ENCODE results near the gene LCE1B.

Gene LCE1B, protein sequence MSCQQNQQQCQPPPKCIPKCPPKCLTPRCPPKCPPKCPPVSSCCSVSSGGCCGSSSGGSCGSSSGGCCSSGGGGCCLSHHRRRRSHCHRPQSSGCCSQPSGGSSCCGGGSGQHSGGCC

DNA sequence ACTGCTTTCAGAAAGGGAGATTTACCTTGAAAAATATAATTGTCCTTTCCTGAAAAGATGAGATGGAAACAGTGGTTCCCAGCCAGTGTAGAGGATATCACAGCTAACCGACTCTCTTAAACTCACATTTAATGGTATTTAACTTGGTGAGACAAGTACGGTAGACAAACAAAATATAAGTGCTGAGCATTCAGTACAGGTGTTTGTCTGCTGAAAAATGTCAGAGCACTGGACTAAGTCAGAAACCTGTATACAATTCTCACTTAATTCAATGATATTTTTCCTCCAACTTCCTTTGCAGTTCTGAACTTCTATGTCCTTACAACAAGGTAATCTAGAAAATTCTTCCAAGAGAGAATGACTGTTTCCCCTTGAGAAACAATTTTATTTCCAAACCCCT lies at the start of gene LCE1B:
Gene LCE1B (plus strand): TSS at position 301 of the 400 bp plus-strand sequence. CDS start 476 bp downstream, outside the sequence.
- no peak for DNase-seq

- DNase-seq: no peak
These were observed 42.8 kb upstream of the LCE1B start for GRCh38 chr1:152768847-152769533.

GRCh38 chr1:152770411-152770810 lies 41.4 kb upstream of the LCE1B start:
- DNase-seq: no peak

- DNase-seq: no peak
These were observed 36.9 kb upstream of the LCE1B start, which contains the start of gene LCE1F for GRCh38 chr1:152774875-152775274. LCE1F (plus strand) TSS chr1:152775140; CDS start chr1:152776372, 1,232 bp downstream.

- DNase-seq: no peak
These were observed 35.4 kb upstream of the LCE1B start for GRCh38 chr1:152776361-152776760.

- DNase-seq: no peak
These were observed 34.1 kb upstream of the LCE1B start for GRCh38 chr1:152777510-152778137.

GRCh38 chr1:152783095-152783494 lies 28.7 kb upstream of the LCE1B start:
- DNase-seq: no peak

GRCh38 chr1:152786077-152786476 lies 25.7 kb upstream of the LCE1B start, which contains the start of gene LCE1E:
LCE1E (plus strand) TSS chr1:152786257; CDS start chr1:152787300, 1,043 bp downstream.
- DNase-seq: no peak

DNA sequence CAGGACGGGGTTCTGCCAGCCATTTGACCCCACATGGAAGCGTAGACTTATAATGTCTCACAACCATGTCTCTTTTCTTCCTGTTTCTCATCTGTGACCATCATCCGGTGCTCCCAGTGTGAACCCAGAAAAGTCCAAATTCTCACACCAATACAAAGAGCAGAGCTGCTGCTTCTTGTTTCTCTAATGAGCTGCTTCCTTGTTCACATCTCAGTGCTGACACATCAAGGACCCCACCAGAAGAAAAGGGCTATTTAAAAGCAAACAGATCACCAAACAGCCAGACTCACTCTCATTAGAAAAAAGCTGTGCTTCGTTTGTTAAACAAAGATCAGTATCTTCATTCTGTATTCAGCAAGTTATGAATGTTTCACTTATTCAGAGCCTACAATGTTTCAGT lies 16.1 kb upstream of the LCE1B start:
- DNase-seq: no peak

GRCh38 chr1:152796421-152796820 lies 15.3 kb upstream of the LCE1B start, which contains the start of gene LCE1D:
LCE1D (plus strand) TSS chr1:152796721; CDS start chr1:152797795, 1,074 bp downstream.
- no peak for DNase-seq

GRCh38 chr1:152801333-152801732 lies 10.4 kb upstream of the LCE1B start:
- no peak for DNase-seq

DNA sequence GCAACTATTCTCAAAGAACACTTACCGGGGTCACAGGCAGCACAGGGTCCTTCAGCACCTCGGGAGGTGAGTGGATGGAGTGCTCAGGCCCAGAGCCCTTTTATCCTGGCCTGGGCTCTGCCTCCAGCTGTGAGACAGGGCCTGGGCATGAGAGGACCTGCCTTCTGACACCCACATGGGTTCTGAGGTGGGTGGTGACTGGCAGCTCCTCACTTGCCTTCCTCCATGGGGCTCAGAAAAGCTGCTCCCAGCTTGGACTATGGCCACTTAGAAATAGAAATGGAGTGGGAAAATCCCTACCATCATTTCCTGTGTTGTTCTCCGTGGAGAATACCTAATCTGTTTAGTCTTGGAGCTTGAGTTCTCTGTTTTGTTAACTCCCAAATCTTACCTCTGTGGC lies 5.2 kb upstream of the LCE1B start, which contains the start of gene LCE1C:
Gene LCE1C (minus strand): TSS at position 76 of the 400 bp plus-strand sequence. CDS start 1,173 bp downstream, outside the sequence.
- DNase-seq: no peak

DNA sequence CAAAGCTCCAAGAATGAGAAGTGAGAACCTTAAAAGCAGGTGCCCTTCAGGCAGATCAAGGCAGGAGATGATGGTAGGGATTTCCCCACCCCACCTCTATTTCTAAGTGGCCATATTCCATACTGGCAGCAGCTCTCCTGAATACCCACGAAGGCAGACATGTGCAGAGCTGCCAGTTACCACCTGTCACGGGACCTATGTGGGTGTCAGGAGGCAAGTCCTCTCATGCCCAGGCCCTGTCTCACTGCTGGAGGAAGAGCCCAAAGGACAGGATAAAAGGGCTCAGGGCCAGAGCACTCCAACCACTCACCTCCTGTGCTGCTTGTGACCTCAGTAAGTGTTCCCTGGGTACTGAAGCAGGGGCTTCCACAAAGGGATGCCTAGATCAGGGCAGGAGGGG lies 721 bp upstream of the LCE1B start:
- DNase-seq: no peak

GRCh38 chr1:152817309-152817708 lies 5.5 kb downstream of the LCE1B start:
- no peak for DNase-seq

DNA sequence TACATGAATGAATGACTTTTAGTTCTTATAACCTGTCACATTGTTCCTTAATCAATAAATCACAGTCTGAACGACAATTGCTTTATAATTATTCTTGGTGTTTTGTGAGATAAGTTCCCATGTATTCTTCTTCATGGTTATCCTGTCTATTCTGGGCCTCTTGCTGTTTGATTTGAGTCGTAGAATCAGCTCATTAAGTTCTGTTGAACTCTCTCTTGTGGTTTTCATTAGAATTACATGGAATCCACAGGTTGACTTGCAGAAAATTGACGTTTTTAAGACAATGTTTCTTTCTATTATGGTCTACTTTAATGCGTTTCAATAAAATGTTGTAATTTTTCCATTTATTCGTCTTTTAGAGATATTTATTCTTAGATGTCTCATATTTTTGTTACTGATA lies 11.5 kb downstream of the LCE1B start:
- DNase-seq: no peak

- DNase-seq: no peak
These were observed 13.2 kb downstream of the LCE1B start for GRCh38 chr1:152824964-152825363.

DNA sequence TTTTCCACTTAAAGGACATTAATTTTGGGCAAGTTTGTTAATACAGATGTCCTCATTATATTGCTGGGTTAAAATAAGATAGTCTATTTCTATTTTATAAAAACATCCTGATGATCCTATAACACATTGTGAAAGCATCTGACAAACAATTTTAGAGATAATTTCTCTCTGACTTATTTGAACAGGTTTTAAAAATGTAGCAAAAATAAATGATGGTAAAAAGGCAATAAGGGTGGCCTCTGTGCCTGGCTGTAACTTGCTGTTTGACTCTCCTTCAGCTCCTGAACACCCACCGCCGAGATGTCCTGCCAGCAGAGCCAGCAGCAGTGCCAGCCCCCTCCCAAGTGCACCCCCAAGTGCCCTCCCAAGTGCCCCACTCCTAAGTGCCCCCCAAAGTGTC lies 15.4 kb downstream of the LCE1B start, which contains the start of gene LCE1A:
Gene LCE1A (plus strand): TSS at position 301 of the 400 bp plus-strand sequence. CDS start 0 bp downstream, at position 301.
- DNase-seq: no peak

- DNase-seq: no peak
These were observed 25.1 kb downstream of the LCE1B start for GRCh38 chr1:152836870-152837269.

- no peak for DNase-seq
These were observed 30.8 kb downstream of the LCE1B start, which contains the start of gene LCE6A for GRCh38 chr1:152842556-152842955. LCE6A (plus strand) TSS chr1:152842856; CDS start chr1:152843521, 665 bp downstream.

DNA sequence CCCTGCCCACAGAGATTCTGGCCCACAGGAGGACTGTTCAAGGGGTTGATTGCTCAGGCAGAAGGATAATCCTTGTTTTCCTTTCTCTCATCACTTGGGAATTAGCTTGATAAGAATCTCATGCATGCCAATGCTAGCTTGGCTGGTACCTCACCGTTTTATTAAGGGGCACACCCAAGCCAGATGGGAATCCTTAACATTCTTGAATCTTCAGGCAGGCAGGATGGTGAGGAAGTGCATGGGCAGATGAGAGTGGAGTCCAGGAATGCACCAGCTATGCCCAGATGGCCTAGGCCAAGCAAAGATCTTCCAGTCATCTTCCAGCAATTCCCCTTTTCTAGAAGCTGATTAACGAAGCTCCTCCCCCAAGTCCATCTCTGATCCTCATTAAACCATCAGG lies 43.9 kb downstream of the LCE1B start:
- DNase-seq: no peak

DNA sequence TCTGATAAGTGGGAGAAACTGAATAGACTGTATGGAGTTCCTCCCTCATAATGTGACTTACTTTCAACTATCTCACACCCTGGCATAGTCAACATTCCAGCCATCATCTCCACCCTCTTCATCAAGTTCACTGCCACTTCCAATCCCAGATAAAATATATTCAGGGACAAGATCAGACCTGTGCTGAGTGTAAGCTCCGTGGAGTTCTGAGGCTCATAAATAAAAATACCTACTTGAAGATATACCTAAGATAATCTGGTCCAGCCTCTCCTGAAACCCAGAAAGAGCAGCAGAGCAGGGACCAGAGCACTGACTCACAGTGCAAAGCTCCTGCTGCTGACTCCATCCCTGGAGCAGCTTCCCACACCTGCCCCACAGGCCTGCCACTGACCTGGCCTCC lies 46.3 kb downstream of the LCE1B start:
- DNase-seq: no peak

GRCh38 chr1:152859696-152860095 lies 47.9 kb downstream of the LCE1B start, which contains the start of gene LCE7A:
LCE7A (plus strand) TSS chr1:152859996; CDS start chr1:152860698, 702 bp downstream.
- no peak for DNase-seq

- no peak for DNase-seq
These were observed 48.4 kb downstream of the LCE1B start for GRCh38 chr1:152860129-152860528.

- no peak for DNase-seq
These were observed 49.6 kb downstream of the LCE1B start for GRCh38 chr1:152861374-152861773.

Measured in CD4-positive, alpha-beta T cell treated with Interferon gamma for 1 hour (primary cell).